ENCODE data around the gene DENND1A.
"Not testable (repeated sequence)": the region's sequence is repeated elsewhere in the genome, so short reads cannot be mapped to it uniquely, and the experiment has no call there.

The DENND1A gene

DNA sequence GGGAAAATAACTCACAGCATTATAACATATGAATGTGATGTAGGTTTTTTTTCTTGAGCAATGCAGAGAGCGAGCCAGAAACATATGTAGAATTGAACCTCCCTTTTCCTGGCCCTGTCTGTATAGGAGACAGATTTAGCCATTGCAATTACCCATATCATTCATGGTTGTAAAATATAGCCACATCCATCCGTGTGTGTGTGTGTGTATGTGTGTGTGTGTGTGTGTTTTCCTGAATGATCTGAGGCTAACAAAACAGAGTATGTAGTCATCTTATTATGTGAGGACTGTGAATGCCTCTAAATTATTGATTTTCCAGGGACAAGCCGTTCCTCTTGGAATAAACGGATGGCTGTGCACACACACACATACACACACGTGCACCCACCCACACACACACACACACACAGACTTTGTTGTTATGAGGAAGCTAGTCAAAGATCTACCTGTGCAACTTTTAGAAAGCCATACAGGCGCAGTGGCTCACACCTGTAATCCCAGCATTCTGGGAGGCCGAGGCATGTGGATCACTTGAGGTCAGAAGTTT lies 11.7 kb upstream of the DENND1A start:
- TF ChIP-seq, protein P1, sequence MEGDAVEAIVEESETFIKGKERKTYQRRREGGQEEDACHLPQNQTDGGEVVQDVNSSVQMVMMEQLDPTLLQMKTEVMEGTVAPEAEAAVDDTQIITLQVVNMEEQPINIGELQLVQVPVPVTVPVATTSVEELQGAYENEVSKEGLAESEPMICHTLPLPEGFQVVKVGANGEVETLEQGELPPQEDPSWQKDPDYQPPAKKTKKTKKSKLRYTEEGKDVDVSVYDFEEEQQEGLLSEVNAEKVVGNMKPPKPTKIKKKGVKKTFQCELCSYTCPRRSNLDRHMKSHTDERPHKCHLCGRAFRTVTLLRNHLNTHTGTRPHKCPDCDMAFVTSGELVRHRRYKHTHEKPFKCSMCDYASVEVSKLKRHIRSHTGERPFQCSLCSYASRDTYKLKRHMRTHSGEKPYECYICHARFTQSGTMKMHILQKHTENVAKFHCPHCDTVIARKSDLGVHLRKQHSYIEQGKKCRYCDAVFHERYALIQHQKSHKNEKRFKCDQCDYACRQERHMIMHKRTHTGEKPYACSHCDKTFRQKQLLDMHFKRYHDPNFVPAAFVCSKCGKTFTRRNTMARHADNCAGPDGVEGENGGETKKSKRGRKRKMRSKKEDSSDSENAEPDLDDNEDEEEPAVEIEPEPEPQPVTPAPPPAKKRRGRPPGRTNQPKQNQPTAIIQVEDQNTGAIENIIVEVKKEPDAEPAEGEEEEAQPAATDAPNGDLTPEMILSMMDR (IDR thresholded peaks at IDR 0.05; ENCODE audit: borderline replicate concordance, control extremely low read depth, extremely low read depth, insufficient read depth, missing control alignments): no peak
- in situ Hi-C loops (cut with MboI; ENCODE audit: low sequenced_read_pairs, unreplicated experiment): no loop called here
- no peak for DNase-seq (ENCODE audit: low spot score)

DNA sequence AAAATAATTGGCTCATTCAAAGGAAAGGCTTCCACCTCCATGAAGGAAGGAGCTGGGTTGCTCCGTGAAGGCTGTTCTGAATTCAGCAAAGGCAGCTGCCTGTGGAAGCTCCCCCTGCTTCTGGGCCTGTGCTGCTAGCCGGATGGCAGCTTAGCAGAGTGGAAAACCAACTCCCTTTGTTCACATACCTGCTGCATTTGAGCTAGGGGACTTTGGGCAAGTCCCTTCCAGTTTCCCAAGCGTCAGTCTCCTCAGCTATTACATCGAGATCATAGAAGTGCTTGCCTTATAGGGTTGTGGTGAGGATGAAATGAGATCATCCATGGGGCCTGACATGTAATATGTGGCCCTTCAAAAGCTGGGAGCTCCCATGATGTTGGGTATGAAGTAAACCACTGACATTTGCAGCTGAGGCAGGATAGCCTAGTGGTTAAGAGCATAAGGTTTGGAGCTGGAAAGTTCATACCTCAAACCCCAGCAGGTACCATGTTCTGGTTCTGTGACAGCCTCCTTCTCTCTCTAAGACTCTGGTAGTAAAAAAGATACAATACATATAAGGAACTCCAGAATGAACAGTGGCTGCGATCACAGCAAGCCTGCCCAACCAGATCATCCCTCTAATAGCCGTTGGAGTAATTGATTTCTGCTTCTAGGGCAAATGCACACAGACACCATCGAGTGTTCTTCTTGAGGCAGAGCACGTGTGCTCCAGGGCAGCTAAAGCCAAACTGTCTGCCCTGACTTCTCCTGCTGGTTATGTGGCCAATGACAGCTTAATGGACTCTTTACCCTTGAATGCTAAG lies 11.0 kb upstream of the DENND1A start:
- TF ChIP-seq, protein P1 (IDR thresholded peaks at IDR 0.05; ENCODE audit: borderline replicate concordance, control extremely low read depth, extremely low read depth, insufficient read depth, missing control alignments): no peak
- peak; percentile 60 for DNase-seq (ENCODE audit: low spot score)
- in situ Hi-C loops (cut with MboI; ENCODE audit: low sequenced_read_pairs, unreplicated experiment): no loop called here

DNA sequence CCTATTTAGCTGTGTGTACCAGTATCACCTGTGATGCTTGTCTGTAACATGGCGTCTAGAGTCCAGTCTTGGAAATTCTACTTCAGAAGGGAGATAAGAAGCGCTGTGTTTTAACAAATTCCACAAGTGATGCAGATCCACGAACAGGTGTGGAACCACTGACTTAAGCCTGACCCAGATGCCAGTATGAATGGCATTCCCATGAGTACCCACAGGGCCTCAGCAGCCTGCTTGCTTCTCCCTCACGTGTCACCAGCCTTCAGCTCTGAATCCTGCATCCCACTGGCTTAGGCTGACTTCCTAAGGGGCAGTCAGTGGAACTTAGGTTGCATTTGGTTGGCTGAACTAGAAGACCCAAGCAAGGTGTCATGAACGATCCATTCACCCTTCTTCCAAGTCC lies 8.5 kb upstream of the DENND1A start:
- no peak for DNase-seq (ENCODE audit: low spot score)
- TF ChIP-seq, protein P1 (IDR thresholded peaks at IDR 0.05; ENCODE audit: borderline replicate concordance, control extremely low read depth, extremely low read depth, insufficient read depth, missing control alignments): no peak
- in situ Hi-C loops (cut with MboI; ENCODE audit: low sequenced_read_pairs, unreplicated experiment): no loop called here

- DNase-seq (ENCODE audit: low spot score); in situ Hi-C loops (cut with MboI; ENCODE audit: low sequenced_read_pairs, unreplicated experiment): not testable (repeated sequence)
Measured at GRCh38 chr9:123936575-123936974, 6.6 kb upstream of the DENND1A start.

DNA sequence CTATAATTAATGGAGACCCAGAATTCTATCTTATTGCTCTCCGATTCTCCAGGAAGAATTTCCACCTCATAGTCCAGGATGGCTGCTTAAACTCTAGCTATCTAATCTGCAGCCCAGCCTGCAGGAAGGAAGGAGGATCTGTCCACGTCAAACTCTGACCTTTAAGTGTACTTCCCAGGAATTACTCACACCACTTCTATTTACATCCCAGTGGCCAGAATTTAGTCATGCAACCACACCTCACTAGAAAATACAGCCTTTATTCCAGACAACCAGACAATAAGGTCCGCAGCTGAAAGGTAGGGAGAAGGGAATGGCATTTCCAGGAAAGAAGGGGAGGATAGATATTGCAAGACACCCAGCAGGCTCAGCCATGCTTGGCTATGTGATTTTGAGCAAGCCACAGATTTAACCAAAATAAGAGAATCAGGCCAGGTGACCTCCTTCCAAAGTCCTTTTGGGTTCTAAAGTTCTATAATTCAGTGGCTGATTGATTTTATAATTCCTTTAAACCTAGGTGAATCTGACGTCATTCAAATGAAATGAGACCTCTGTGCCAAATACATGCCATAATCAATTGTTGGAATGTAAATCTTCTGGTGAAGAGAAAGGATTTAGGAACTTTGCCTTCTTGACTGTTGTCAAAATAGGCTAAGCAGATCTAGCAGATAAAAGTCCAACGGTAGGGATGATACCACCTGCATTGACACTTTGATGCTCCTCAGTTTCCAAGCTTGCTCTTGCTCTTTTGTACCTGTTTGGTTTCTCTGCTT lies 3.7 kb upstream of the DENND1A start:
- no peak for DNase-seq (ENCODE audit: low spot score)
- in situ Hi-C loops (cut with MboI; ENCODE audit: low sequenced_read_pairs, unreplicated experiment): no loop called here
- TF ChIP-seq, protein P1 (IDR thresholded peaks at IDR 0.05; ENCODE audit: borderline replicate concordance, control extremely low read depth, extremely low read depth, insufficient read depth, missing control alignments): no peak

DNA sequence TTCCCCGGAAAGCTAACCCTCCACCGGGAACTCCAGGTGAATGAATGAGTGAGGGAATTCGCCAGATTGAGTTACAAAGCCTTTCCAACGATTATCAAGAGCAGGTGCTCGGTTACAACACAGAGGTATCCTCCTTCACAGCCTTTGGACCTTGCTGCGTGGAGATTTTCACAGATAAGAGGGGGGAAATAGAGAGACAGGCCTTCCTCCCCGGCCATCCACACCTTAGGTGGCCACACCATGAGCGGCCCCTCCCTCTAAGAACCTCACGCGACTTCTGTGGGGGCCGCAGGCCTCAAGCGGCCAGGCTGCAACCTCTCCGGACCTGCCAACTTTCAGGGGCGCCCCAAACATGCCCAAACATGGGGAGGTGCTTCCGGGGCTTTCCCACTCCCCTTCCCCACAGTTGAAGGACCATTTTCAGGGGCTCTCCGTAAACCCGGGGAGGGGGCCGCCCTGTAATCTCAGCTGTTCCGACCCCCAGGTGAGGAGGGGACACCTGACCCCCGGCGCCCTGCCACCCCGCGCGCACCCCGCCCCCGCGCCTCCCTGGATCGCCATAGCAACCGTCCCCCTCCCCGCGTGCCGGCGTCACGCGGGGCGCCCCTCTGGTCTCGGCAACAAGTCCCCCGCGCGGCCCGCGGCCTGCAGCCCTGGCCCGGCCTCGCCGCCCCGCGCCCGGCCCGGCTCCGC lies 603 bp downstream of the DENND1A start:
- TF ChIP-seq, protein P1 (IDR thresholded peaks at IDR 0.05; ENCODE audit: borderline replicate concordance, control extremely low read depth, extremely low read depth, insufficient read depth, missing control alignments): no peak
- peak; percentile 64 for DNase-seq (ENCODE audit: low spot score)
- in situ Hi-C loops (cut with MboI; ENCODE audit: low sequenced_read_pairs, unreplicated experiment): no loop called here
